ENCODE data around the gene FAT2.

FAT2 gene

GRCh38 chr5:151557951-151558350, 33.2 kb downstream of the FAT2 start:
- no peak for DNase-seq (ENCODE audit: low read depth in 2 of 3, low spot score in 2 of 3)

- no peak for DNase-seq (ENCODE audit: low read depth in 2 of 3, low spot score in 2 of 3)
These were observed 33.7 kb downstream of the FAT2 start for GRCh38 chr5:151557466-151557865.

GRCh38 chr5:151556806-151557205, 34.3 kb downstream of the FAT2 start:
- no peak for DNase-seq (ENCODE audit: low read depth in 2 of 3, low spot score in 2 of 3)

- DNase-seq (ENCODE audit: low read depth in 2 of 3, low spot score in 2 of 3) = no peak
These were observed 35.2 kb downstream of the FAT2 start for GRCh38 chr5:151555760-151556576.

GRCh38 chr5:151553695-151554094, 37.4 kb downstream of the FAT2 start:
- DNase-seq (ENCODE audit: low read depth in 2 of 3, low spot score in 2 of 3) = no peak

GRCh38 chr5:151553130-151553670, 37.9 kb downstream of the FAT2 start:
- no peak for DNase-seq (ENCODE audit: low read depth in 2 of 3, low spot score in 2 of 3)

GRCh38 chr5:151551985-151552384, 39.1 kb downstream of the FAT2 start:
- no peak for DNase-seq (ENCODE audit: low read depth in 2 of 3, low spot score in 2 of 3)

GRCh38 chr5:151550146-151550545, 41.0 kb downstream of the FAT2 start:
- no peak for DNase-seq (ENCODE audit: low read depth in 2 of 3, low spot score in 2 of 3)

GRCh38 chr5:151549713-151550112, 41.4 kb downstream of the FAT2 start:
- no peak for DNase-seq (ENCODE audit: low read depth in 2 of 3, low spot score in 2 of 3)

- DNase-seq (ENCODE audit: low read depth in 2 of 3, low spot score in 2 of 3) = no peak
These were observed 43.8 kb downstream of the FAT2 start for GRCh38 chr5:151547364-151547763.

- no peak for DNase-seq (ENCODE audit: low read depth in 2 of 3, low spot score in 2 of 3)
These were observed 49.6 kb downstream of the FAT2 start for GRCh38 chr5:151541571-151541970.
